Esophagus squamous epithelium (tissue), 5 donors: ENCODE results near the gene GLTP. TPM values are rescaled to one million over a fixed set of nuclear protein-coding genes. Genes with fewer than 3 reads are reported as not detected.

Experiments used
- DNase-seq: peaks from one replicate; lab custom pipeline; 2025; lab: John Stamatoyannopoulos, UW
- H3K27ac ChIP-seq, 4 donors: fragments of 200-600 bp; sonication (generic); one replicate each; pipeline ENCODE4 v1.5.1; 2016 to 2019; ENCODE audit warnings: mild to moderate bottlenecking in 1 of 4
- H3K27me3 ChIP-seq, 4 donors: fragments of 200-600 bp; sonication (generic); 1 replicate in 3 of 4; 2 replicates in 1 of 4; pipeline versions ENCODE4 v1.5.1 to v1.6.0; 2017 to 2021; ENCODE audit warnings: antibody characterized with exemption in 1 of 4
- H3K36me3 ChIP-seq, 3 donors: fragments of 200-600 bp; sonication (generic); one replicate each; pipeline ENCODE4 v1.5.1; 2016 to 2019
- H3K4me1 ChIP-seq, 3 donors: fragments of 200-600 bp; sonication (generic); one replicate each; pipeline ENCODE4 v1.5.1; 2017 to 2019
- H3K4me3 ChIP-seq, 4 donors: fragments of 200-600 bp; sonication (generic); 1 replicate in 3 of 4; 2 replicates in 1 of 4; pipeline ENCODE4 v1.5.1; 2016 to 2019; ENCODE audit warnings: mild to moderate bottlenecking in 2 of 4, moderate library complexity in 1 of 4
- H3K9me3 ChIP-seq, 3 donors: fragments of 200-600 bp; sonication (generic); one replicate each; pipeline ENCODE4 v1.5.1; 2016 to 2019
- CTCF ChIP-seq, 6 experiments: fragments of 450-650 bp in 4 of 6; fragments of 200-600 bp in 2 of 6; sonication (generic) in 2 of 6; IDR thresholded peaks; one replicate each; pipeline ENCODE4 v1.5.1; 2016 to 2019; ENCODE audit warnings: antibody characterized with exemption in 6 of 6, mild to moderate bottlenecking in 4 of 6, moderate library complexity in 4 of 6
- POLR2A ChIP-seq, 4 donors: fragments of 450-650 bp; IDR thresholded peaks; one replicate each; pipeline ENCODE4 v1.6.1; 2017; ENCODE audit warnings: antibody characterized with exemption in 4 of 4, mild to moderate bottlenecking in 4 of 4, moderate library complexity in 3 of 4
- WGBS, 2 donors: methylation state at CpG; one replicate each; pipeline ENCODE4 v1.1.5; 2018; 5-methylcytosine and 5-hydroxymethylcytosine counted together
- intact Hi-C: fragments of 100-400 bp; cut with DNase I; formaldehyde crosslinking; loops from one replicate; pipeline ENCODE4 v1.15.0; 2022
- total RNA-seq, 4 donors: library from RNA; depleted of rRNA; stranded (reverse); fragments of >200 nt; gene quantifications; one replicate each; pipeline ENCODE4 v1.1.0, GENCODE V29; 2016
- donor health status: DM: yes; HTN: yes; CAD: no.

GLTP gene
- total RNA-seq, 4 donors from 2014 or later, result 315 to 901 (median 457) TPM

DNA sequence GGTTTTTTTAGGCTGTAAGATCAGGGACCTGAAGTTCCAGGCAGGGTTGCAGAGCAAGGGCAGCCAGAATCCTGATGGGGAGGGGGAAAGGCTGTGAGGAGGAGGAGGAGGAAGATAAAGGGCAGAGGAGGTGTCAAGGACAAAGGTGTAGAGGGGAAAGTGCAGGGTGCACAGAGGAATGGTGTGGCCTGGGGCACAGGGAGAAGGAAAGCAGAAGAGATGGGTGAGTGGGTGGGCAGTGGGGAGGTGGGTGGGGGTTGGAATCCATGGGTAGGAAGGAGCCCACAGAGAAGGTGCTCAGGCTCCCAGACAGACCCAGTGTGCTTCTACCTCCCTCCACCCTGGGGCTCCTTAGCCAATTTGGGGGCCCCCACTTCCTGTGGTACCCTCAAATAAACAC lies 58.4 kb downstream of the GLTP start:
- Histone ChIP-seq H3K4me1 (peaks cover 16 to 65% (median 29%) of the 10 kb centered on the region in 3 donors), H3K9me3 (no peaks in the 10 kb centered on the region), H3K27me3 (peaks cover 0 to 5% (median 0%) of the 10 kb centered on the region in 4 donors), H3K36me3 (no peaks in the 10 kb centered on the region), H3K27ac (peak overlapping the region; percentile 72 to 89 (median 77)), H3K4me3 (no peak overlapping the region)
- TF ChIP-seq POLR2A (IDR thresholded peaks at IDR 0.05) (no peak), CTCF (IDR thresholded peaks at IDR 0.05) (no peak)
- intact Hi-C loops, result no loop called here
- no peak for DNase-seq

DNA sequence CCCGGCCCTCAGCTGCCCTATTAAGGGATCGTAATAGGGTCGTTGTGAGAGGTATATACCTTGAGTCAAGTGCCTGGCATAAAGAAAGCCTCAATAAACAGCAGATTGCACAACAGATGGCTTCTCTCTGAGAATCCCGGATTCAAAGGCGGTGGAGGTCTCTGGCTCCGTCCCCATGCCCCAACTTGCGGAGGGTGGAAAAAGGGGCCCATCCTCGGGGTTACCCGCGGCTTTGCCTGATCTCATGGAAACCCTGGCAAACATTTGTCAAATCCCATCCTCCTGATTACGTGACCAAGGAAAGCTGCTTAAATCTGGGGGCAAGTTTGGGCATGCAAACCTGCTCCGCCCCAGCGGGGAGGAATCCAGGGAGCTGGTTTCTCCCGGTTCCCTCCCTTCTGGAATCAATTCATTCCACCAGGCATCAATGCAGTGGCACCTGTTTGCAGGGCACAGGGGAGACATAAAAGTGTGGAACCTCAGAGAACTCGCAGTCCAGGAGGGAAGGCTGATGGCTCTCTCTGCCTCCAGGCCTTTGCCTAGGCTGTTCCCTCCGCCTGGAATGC lies 59.4 kb downstream of the GLTP start:
- Histone ChIP-seq H3K9me3 (no peaks in the 10 kb centered on the region), H3K4me1 (peaks cover 18 to 63% (median 29%) of the 10 kb centered on the region in 3 donors), H3K4me3 (peak overlapping the region in 1 of 4 donors; percentile 18), H3K36me3 (no peaks in the 10 kb centered on the region), H3K27ac (peak overlapping the region; percentile 61 to 89 (median 76)), H3K27me3 (peaks cover 0 to 7% (median 0%) of the 10 kb centered on the region in 4 donors)
- intact Hi-C loops, result no loop called here
- TF ChIP-seq POLR2A (IDR thresholded peaks at IDR 0.05), result no peak
- no peak for DNase-seq
- WGBS, 2 donors, result 33 to 55% methylated on average over 4 to 7 of the region's 16 CpGs

GRCh38 chr12:109818905-109819500 lies 61.3 kb downstream of the GLTP start:
- Histone ChIP-seq H3K4me3 (no peak overlapping the region), H3K36me3 (peaks cover 0 to 9% (median 0%) of the 10 kb centered on the region in 3 donors), H3K27ac (peak overlapping the region in 2 of 4 donors; percentile 22 to 44), H3K4me1 (peaks cover 22 to 65% (median 29%) of the 10 kb centered on the region in 3 donors), H3K9me3 (no peaks in the 10 kb centered on the region), H3K27me3 (peaks cover 0 to 7% (median 0%) of the 10 kb centered on the region in 4 donors)
- TF ChIP-seq CTCF (IDR thresholded peaks at IDR 0.05) (no peak), POLR2A (IDR thresholded peaks at IDR 0.05) (no peak)
- DNase-seq, result no peak
- intact Hi-C loops, result no loop called here
- WGBS, 2 donors, result 16 to 29% methylated on average over 6 of the region's 10 CpGs

- H3K27ac ChIP-seq, result no peak overlapping the region
- intact Hi-C loops, result no loop called here
- H3K4me3 ChIP-seq, result no peak overlapping the region
- WGBS, 2 donors, result 91 to 92% methylated on average over 8 to 9 of the region's 9 CpGs
- H3K9me3 ChIP-seq, result no peaks in the 10 kb centered on the region
- H3K36me3 ChIP-seq, result peaks cover 0 to 16% (median 0%) of the 10 kb centered on the region in 3 donors
- H3K27me3 ChIP-seq, result peaks cover 0 to 7% (median 0%) of the 10 kb centered on the region in 4 donors
- H3K4me1 ChIP-seq, result peaks cover 22 to 57% (median 27%) of the 10 kb centered on the region in 3 donors
- DNase-seq, result no peak
- TF ChIP-seq CTCF (IDR thresholded peaks at IDR 0.05) (no peak), POLR2A (IDR thresholded peaks at IDR 0.05) (no peak)
These were observed 62.1 kb downstream of the GLTP start for GRCh38 chr12:109818253-109818652.

DNA sequence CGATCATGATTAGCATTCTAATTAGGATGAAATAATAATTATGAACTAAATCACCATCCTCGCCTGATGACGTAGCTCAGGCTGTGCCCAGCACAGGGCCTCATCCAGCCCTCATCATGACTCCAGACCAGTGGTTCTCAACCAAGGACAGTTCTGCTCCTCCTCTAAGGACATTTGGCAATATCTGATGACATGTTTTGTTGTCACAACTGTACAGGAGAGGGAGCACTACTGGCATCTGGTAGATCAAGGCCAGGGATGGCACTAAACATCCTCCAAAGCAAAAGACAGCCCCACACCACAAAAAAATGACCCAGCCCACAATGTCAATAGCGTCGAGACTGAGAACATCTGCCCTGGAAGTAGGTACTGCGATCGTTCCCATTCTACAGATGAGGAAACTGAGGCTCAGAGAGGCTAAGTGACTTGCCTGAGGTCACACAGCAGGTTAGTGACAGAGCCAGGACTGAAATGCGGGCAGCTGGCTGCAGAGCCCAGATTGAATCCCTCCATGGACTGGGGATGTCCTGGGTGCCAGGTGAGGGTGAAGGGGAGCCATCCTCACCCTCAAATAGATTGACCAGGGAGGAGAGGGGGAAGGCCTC lies 62.6 kb downstream of the GLTP start:
- 86 to 96% methylated on average over 4 to 8 of the region's 8 CpGs for WGBS, 2 donors
- H3K27me3 ChIP-seq, result peaks cover 0 to 7% (median 0%) of the 10 kb centered on the region in 4 donors
- no peak overlapping the region for H3K4me3 ChIP-seq
- TF ChIP-seq POLR2A (IDR thresholded peaks at IDR 0.05) (no peak), CTCF (IDR thresholded peaks at IDR 0.05) (no peak)
- H3K27ac ChIP-seq, result no peak overlapping the region
- intact Hi-C loops, result no loop called here
- H3K9me3 ChIP-seq, result no peaks in the 10 kb centered on the region
- H3K4me1 ChIP-seq, result peaks cover 19 to 52% (median 22%) of the 10 kb centered on the region in 3 donors
- peaks cover 0 to 21% (median 0%) of the 10 kb centered on the region in 3 donors for H3K36me3 ChIP-seq
- no peak for DNase-seq
